ENCODE results near the gene ADCY3. TPM values are rescaled to one million over a fixed set of nuclear protein-coding genes. Genes with fewer than 3 reads are reported as not detected.

The ADCY3 gene
- total and polyA plus RNA-seq, 2 of the 13 experiments (the other 11 are each of a cell fraction or from before 2014, with no cell fraction given) = 0.11 to 0.61 TPM

GRCh38 chr2:24827321-24828237 is 92.5 kb downstream of the ADCY3 start (continued):
- TF ChIP-seq SNAPC5 (CRISPR knock-in tag; IDR thresholded peaks at IDR 0.05; ENCODE audit: borderline replicate concordance) (no peak), TEAD2 (CRISPR knock-in tag; IDR thresholded peaks at IDR 0.05) (0 out of 2 replicates have a peak, but pooled peaks have one; percentile 25), ZSCAN5A (CRISPR knock-in tag; IDR thresholded peaks at IDR 0.05; ENCODE audit: borderline replicate concordance) (no peak), PBX2 (CRISPR knock-in tag; IDR thresholded peaks at IDR 0.05) (no peak), ZBTB34 (CRISPR knock-in tag; IDR thresholded peaks at IDR 0.05) (no peak), SP140L (CRISPR knock-in tag; IDR thresholded peaks at IDR 0.05; ENCODE audit: borderline replicate concordance) (no peak), SCMH1 (CRISPR knock-in tag; IDR thresholded peaks at IDR 0.05; ENCODE audit: borderline replicate concordance) (no peak), NFRKB (IDR thresholded peaks at IDR 0.05) (no peak), HDAC1 (CRISPR knock-in tag; IDR thresholded peaks at IDR 0.05) (no peak), NFYB (CRISPR knock-in tag; IDR thresholded peaks at IDR 0.05) (peak; percentile 20; the same call in 1 of the 2 replicates), ZMYM4 (CRISPR knock-in tag; IDR thresholded peaks at IDR 0.05) (peak; percentile 53), ZNF543 (CRISPR knock-in tag; IDR thresholded peaks at IDR 0.05) (no peak), ZXDC (CRISPR knock-in tag; IDR thresholded peaks at IDR 0.05) (no peak), ZNF3 (CRISPR knock-in tag; IDR thresholded peaks at IDR 0.05) (no peak), ZMYM3 (CRISPR knock-in tag; IDR thresholded peaks at IDR 0.05) (no peak), RFXAP (CRISPR knock-in tag; IDR thresholded peaks at IDR 0.05; ENCODE audit: borderline replicate concordance) (no peak), ZNF710 (CRISPR knock-in tag; IDR thresholded peaks at IDR 0.05; ENCODE audit: borderline replicate concordance) (no peak; the same call in 1 of the 2 replicates)

Data from HepG2 (cell line).